Measurements from ENCODE around the gene LAMTOR4.
"Not testable (repeated sequence)": the region's sequence is repeated elsewhere in the genome, so short reads cannot be mapped to it uniquely, and the experiment has no call there.

- not testable (repeated sequence) for TF ChIP-seq JUNB (IDR thresholded peaks at IDR 0.05); CTCF (IDR thresholded peaks at IDR 0.05 in 2 of 3, conservative IDR thresholded peaks at IDR 0.05 in 1 of 3; ENCODE audit: control insufficient read depth in 2 of 3, extremely low read depth in 1 of 3, insufficient read depth in 1 of 3, low read depth in 3 of 3, low read length in 3 of 3); EP300 (IDR thresholded peaks at IDR 0.05; ENCODE audit: borderline replicate concordance in 1 of 2, control insufficient read depth in 1 of 2, low read depth in 2 of 2, low read length in 2 of 2); E2F8 (IDR thresholded peaks at IDR 0.05; ENCODE audit: low read depth, partially characterized antibody); POLR2AphosphoS5 (IDR thresholded peaks at IDR 0.05; ENCODE audit: low read length); ZNF24 (IDR thresholded peaks at IDR 0.05); BMI1 (IDR thresholded peaks at IDR 0.05; ENCODE audit: borderline replicate concordance); REST (IDR thresholded peaks at IDR 0.05; ENCODE audit: low read depth, low read length)
Observed at GRCh38 chr7:100180084-100180483, 31.4 kb downstream of the LAMTOR4 start.

All from GM12878 (cell line).